ENCODE measurements around the gene TAF10. TPM values are rescaled to one million over a fixed set of nuclear protein-coding genes. Genes with fewer than 3 reads are reported as not detected.

Gene TAF10
- total RNA-seq, 1 experiment from 2014 or later: 187 TPM

GRCh38 chr11:6594142-6594768 lies 17.8 kb downstream of the TAF10 start:
- H3K27ac Mint-ChIP-seq (ENCODE audit: unreplicated experiment): no peak overlapping the region
- no peak for DNase-seq
- H3K4me1 Mint-ChIP-seq (ENCODE audit: low read depth, unreplicated experiment): no peaks in the 10 kb centered on the region
- no TSS peak for BruUV-seq (replicated peaks)
- intact Hi-C loops (cut with micrococcal nuclease; ENCODE audit: unreplicated experiment): no loop called here
- TF ChIP-seq, protein P1, sequence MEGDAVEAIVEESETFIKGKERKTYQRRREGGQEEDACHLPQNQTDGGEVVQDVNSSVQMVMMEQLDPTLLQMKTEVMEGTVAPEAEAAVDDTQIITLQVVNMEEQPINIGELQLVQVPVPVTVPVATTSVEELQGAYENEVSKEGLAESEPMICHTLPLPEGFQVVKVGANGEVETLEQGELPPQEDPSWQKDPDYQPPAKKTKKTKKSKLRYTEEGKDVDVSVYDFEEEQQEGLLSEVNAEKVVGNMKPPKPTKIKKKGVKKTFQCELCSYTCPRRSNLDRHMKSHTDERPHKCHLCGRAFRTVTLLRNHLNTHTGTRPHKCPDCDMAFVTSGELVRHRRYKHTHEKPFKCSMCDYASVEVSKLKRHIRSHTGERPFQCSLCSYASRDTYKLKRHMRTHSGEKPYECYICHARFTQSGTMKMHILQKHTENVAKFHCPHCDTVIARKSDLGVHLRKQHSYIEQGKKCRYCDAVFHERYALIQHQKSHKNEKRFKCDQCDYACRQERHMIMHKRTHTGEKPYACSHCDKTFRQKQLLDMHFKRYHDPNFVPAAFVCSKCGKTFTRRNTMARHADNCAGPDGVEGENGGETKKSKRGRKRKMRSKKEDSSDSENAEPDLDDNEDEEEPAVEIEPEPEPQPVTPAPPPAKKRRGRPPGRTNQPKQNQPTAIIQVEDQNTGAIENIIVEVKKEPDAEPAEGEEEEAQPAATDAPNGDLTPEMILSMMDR (IDR thresholded peaks at IDR 0.05; ENCODE audit: unreplicated experiment): no peak
- no peak overlapping the region for H3K4me3 Mint-ChIP-seq (ENCODE audit: low read depth, unreplicated experiment)
- no peaks in the 10 kb centered on the region for H3K27me3 Mint-ChIP-seq (ENCODE audit: unreplicated experiment)
- CTCF ChIA-PET: no interaction called here
- peaks cover 10% of the 10 kb centered on the region for H3K36me3 Mint-ChIP-seq (ENCODE audit: insufficient read depth, unreplicated experiment)
- H3K9me3 Mint-ChIP-seq (ENCODE audit: low read depth, unreplicated experiment): no peaks in the 10 kb centered on the region

DNA sequence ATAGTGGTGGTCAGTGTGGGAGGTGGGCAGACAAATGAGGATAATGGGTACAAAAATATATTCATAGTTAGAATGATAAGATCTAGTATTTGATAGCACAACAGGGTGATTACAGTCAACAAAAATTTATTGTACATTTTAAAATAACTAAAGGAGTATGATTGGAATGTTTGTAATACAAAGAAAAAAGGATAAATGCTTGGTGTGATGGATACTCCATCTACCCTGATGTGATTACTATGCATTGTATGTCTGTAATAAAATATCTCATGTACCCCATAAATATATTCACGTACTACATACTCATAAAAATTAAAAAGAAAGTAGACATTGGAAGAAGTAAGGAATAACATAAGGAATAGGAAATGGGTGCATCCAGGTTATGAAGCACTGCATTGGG lies 24.0 kb downstream of the TAF10 start:
- TF ChIP-seq, protein P1 (IDR thresholded peaks at IDR 0.05; ENCODE audit: unreplicated experiment): no peak
- intact Hi-C loops (cut with micrococcal nuclease; ENCODE audit: unreplicated experiment): no loop called here
- CTCF ChIA-PET: interaction anchor here (1.0 kb wide), 1 partner anchor 18 kb away, joined by 3 read pairs; no protein-coding TSS in a partner anchor
- Mint-ChIP-seq H3K9me3 (ENCODE audit: low read depth, unreplicated experiment) (peaks cover 5% of the 10 kb centered on the region), H3K4me3 (ENCODE audit: low read depth, unreplicated experiment) (no peak overlapping the region), H3K27me3 (ENCODE audit: unreplicated experiment) (no peaks in the 10 kb centered on the region), H3K4me1 (ENCODE audit: low read depth, unreplicated experiment) (no peaks in the 10 kb centered on the region), H3K27ac (ENCODE audit: unreplicated experiment) (no peak overlapping the region), H3K36me3 (ENCODE audit: insufficient read depth, unreplicated experiment) (no peaks in the 10 kb centered on the region)
- DNase-seq: no peak
- no TSS peak for BruUV-seq (replicated peaks)

DNA sequence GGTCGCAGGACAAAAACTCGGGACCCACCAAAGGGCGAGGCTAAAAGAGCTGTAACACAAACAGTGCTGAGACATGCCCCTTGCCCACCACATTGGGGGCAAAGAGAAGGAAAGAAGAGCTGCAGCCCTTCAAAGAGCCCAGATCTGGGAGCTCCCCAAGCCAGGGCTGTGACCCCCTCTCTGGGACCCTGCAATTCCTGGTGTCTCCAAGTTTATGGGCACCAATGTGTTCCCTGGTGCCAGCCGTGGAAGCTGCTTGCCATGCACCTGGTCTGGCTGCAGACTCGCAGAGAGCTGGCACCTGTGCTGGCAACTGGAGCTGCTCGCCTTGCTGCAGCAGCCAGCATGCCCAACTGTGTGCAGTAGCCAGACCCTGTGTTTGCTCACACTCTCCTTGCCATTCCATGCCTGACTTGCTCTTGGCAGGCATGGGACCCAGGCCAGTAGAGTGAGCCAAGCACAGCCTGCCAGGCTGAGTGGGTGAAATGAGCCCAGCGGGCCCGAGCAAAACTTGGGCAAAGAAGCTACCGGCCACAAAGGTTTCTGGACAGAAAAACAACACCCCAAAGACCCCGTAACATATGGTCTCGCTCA lies 24.6 kb downstream of the TAF10 start:
- no peak for DNase-seq
- intact Hi-C loops (cut with micrococcal nuclease; ENCODE audit: unreplicated experiment): no loop called here
- TF ChIP-seq, protein P1 (IDR thresholded peaks at IDR 0.05; ENCODE audit: unreplicated experiment): no peak

GRCh38 chr11:6586434-6587359 lies 25.3 kb downstream of the TAF10 start:
- no peaks in the 10 kb centered on the region for H3K4me1 Mint-ChIP-seq (ENCODE audit: low read depth, unreplicated experiment)
- CTCF ChIA-PET: interaction anchor here (1.0 kb wide), 1 partner anchor 17 kb away, joined by 3 read pairs; no protein-coding TSS in a partner anchor
- no peak overlapping the region for H3K4me3 Mint-ChIP-seq (ENCODE audit: low read depth, unreplicated experiment)
- no peaks in the 10 kb centered on the region for H3K27me3 Mint-ChIP-seq (ENCODE audit: unreplicated experiment)
- no TSS peak for BruUV-seq (replicated peaks)
- no peak overlapping the region for H3K27ac Mint-ChIP-seq (ENCODE audit: unreplicated experiment)
- TF ChIP-seq, protein P1 (IDR thresholded peaks at IDR 0.05; ENCODE audit: unreplicated experiment): no peak
- intact Hi-C loops (cut with micrococcal nuclease; ENCODE audit: unreplicated experiment): no loop called here
- DNase-seq: no peak
- H3K36me3 Mint-ChIP-seq (ENCODE audit: insufficient read depth, unreplicated experiment): peaks cover 7% of the 10 kb centered on the region
- peaks cover 8% of the 10 kb centered on the region for H3K9me3 Mint-ChIP-seq (ENCODE audit: low read depth, unreplicated experiment)

More for the DNA sequence above, 24.6 kb downstream of the TAF10 start:
- no peaks in the 10 kb centered on the region for H3K4me1 Mint-ChIP-seq (ENCODE audit: low read depth, unreplicated experiment)
- H3K27ac Mint-ChIP-seq (ENCODE audit: unreplicated experiment): no peak overlapping the region
- no peaks in the 10 kb centered on the region for H3K36me3 Mint-ChIP-seq (ENCODE audit: insufficient read depth, unreplicated experiment)
- CTCF ChIA-PET: interaction anchor here (1.0 kb wide), 1 partner anchor 18 kb away, joined by 3 read pairs; no protein-coding TSS in a partner anchor
- BruUV-seq (replicated peaks): no TSS peak
- H3K9me3 Mint-ChIP-seq (ENCODE audit: low read depth, unreplicated experiment): peaks cover 8% of the 10 kb centered on the region
- no peaks in the 10 kb centered on the region for H3K27me3 Mint-ChIP-seq (ENCODE audit: unreplicated experiment)
- H3K4me3 Mint-ChIP-seq (ENCODE audit: low read depth, unreplicated experiment): no peak overlapping the region

Measured in Calu3 (cell line).